ENCODE results near the gene REV1. TPM values are rescaled to one million over a fixed set of nuclear protein-coding genes. Genes with fewer than 3 reads are reported as not detected.
A peak's percentile ranks its signal among the peaks of the same experiment; 100 is the strongest.

Gene REV1
- total and polyA plus RNA-seq, 9 of the 15 experiments (the other 6 are each of a cell fraction or from before 2014, with no cell fraction given): 12.8 to 54.4 (median 29.6) TPM

DNA sequence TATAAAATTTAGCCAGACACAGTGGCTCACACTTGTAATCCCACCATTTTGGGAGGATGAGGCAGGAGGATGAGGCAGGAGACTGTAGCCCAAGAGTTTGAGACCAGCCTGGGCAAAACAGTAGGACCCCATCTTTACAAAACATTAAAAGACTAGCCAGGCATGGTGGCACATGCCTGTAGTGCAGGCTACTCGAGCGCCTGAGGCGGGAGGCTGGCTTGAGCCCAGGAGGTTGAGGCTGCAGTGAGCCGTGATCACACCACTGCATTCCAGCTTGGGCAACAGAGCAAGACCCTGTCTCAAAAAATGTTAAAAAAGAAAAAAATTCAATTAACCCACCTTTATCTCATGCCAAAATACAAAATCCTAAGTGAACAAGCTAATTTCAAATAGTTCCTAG is 4.0 kb downstream of the REV1 start (continued):
- TF ChIP-seq, protein P1, sequence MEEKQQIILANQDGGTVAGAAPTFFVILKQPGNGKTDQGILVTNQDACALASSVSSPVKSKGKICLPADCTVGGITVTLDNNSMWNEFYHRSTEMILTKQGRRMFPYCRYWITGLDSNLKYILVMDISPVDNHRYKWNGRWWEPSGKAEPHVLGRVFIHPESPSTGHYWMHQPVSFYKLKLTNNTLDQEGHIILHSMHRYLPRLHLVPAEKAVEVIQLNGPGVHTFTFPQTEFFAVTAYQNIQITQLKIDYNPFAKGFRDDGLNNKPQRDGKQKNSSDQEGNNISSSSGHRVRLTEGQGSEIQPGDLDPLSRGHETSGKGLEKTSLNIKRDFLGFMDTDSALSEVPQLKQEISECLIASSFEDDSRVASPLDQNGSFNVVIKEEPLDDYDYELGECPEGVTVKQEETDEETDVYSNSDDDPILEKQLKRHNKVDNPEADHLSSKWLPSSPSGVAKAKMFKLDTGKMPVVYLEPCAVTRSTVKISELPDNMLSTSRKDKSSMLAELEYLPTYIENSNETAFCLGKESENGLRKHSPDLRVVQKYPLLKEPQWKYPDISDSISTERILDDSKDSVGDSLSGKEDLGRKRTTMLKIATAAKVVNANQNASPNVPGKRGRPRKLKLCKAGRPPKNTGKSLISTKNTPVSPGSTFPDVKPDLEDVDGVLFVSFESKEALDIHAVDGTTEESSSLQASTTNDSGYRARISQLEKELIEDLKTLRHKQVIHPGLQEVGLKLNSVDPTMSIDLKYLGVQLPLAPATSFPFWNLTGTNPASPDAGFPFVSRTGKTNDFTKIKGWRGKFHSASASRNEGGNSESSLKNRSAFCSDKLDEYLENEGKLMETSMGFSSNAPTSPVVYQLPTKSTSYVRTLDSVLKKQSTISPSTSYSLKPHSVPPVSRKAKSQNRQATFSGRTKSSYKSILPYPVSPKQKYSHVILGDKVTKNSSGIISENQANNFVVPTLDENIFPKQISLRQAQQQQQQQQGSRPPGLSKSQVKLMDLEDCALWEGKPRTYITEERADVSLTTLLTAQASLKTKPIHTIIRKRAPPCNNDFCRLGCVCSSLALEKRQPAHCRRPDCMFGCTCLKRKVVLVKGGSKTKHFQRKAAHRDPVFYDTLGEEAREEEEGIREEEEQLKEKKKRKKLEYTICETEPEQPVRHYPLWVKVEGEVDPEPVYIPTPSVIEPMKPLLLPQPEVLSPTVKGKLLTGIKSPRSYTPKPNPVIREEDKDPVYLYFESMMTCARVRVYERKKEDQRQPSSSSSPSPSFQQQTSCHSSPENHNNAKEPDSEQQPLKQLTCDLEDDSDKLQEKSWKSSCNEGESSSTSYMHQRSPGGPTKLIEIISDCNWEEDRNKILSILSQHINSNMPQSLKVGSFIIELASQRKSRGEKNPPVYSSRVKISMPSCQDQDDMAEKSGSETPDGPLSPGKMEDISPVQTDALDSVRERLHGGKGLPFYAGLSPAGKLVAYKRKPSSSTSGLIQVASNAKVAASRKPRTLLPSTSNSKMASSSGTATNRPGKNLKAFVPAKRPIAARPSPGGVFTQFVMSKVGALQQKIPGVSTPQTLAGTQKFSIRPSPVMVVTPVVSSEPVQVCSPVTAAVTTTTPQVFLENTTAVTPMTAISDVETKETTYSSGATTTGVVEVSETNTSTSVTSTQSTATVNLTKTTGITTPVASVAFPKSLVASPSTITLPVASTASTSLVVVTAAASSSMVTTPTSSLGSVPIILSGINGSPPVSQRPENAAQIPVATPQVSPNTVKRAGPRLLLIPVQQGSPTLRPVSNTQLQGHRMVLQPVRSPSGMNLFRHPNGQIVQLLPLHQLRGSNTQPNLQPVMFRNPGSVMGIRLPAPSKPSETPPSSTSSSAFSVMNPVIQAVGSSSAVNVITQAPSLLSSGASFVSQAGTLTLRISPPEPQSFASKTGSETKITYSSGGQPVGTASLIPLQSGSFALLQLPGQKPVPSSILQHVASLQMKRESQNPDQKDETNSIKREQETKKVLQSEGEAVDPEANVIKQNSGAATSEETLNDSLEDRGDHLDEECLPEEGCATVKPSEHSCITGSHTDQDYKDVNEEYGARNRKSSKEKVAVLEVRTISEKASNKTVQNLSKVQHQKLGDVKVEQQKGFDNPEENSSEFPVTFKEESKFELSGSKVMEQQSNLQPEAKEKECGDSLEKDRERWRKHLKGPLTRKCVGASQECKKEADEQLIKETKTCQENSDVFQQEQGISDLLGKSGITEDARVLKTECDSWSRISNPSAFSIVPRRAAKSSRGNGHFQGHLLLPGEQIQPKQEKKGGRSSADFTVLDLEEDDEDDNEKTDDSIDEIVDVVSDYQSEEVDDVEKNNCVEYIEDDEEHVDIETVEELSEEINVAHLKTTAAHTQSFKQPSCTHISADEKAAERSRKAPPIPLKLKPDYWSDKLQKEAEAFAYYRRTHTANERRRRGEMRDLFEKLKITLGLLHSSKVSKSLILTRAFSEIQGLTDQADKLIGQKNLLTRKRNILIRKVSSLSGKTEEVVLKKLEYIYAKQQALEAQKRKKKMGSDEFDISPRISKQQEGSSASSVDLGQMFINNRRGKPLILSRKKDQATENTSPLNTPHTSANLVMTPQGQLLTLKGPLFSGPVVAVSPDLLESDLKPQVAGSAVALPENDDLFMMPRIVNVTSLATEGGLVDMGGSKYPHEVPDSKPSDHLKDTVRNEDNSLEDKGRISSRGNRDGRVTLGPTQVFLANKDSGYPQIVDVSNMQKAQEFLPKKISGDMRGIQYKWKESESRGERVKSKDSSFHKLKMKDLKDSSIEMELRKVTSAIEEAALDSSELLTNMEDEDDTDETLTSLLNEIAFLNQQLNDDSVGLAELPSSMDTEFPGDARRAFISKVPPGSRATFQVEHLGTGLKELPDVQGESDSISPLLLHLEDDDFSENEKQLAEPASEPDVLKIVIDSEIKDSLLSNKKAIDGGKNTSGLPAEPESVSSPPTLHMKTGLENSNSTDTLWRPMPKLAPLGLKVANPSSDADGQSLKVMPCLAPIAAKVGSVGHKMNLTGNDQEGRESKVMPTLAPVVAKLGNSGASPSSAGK (IDR thresholded peaks at IDR 0.05): peak; percentile 56; the same call in 1 of the 2 replicates
